Nephron (organoid): Measurements from ENCODE around the gene ADISSP.

Source experiments
- H3K27ac Mint-ChIP-seq, 3 experiments: 2 replicates each; pipeline ENCODE4 v1.8.0; 2020; ENCODE audit warnings: mixed read lengths in 3 of 3, mild to moderate bottlenecking in 2 of 3, moderate library complexity in 1 of 3
- H3K27me3 Mint-ChIP-seq: 2 replicates; pipeline ENCODE4 v1.8.0; 2021; ENCODE audit warnings: low read depth, mild to moderate bottlenecking, moderate library complexity, mixed read lengths
- H3K36me3 Mint-ChIP-seq: 2 replicates; pipeline ENCODE4 v1.8.0; 2020; ENCODE audit warnings: low read depth, mixed read lengths
- H3K4me1 Mint-ChIP-seq: 2 replicates; pipeline ENCODE4 v1.8.0; 2020; ENCODE audit warnings: mixed read lengths
- H3K4me3 Mint-ChIP-seq, 3 experiments: 2 replicates each; pipeline ENCODE4 v1.8.0; 2020; ENCODE audit warnings: mild to moderate bottlenecking in 3 of 3, mixed read lengths in 3 of 3, moderate library complexity in 2 of 3
- H3K9me3 Mint-ChIP-seq: 2 replicates; pipeline ENCODE4 v1.8.0; 2020; ENCODE audit warnings: mixed read lengths
- TF ChIP-seq, protein P1 (sequence below), 3 experiments: fragments of 200-600 bp; sonication (generic); IDR thresholded peaks; one replicate each; pipeline ENCODE4 v1.5.0; 2021; ENCODE audit warnings: antibody characterized with exemption in 3 of 3; ENCODE audit not compliant: unreplicated experiment in 3 of 3

Gene ADISSP

DNA sequence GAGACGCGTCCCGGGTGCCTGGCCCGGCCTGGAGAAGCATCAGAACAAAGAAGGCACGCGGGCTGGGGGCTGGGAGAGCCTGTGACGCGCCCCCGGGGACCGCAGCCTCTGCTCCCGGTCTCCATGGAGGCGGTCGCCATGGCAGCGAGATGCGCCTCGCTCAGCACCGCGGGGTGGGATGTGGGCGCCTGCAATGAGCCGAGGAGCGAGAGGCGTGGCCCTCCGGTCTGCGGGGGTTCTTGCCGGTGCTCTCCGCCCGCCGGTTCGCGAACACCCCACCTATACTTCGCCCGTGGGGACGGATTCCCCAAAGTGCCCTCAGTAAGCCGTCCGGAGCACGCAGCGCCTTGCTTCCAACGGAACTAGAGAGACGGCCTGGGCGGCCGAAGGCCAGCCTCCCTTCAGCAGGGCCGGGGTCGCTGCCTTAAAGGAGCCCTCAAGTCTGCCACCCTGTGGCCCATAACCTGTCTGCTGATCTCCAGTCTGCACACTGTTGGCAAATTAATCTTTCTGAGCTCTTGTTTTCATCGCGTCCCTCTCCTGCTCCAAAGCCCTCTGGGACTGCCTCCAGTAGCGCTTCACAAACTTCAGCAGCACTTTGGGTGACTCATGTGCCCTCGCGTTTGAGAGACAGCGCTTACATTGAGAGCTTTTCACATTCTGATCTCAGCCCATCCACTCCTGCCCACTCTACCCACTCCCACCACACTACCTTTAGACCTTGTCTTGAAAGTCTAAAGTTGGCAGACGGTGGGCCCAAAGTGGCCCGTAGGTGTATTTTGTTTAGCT is 983 bp upstream of the ADISSP start:
- TF ChIP-seq, protein P1, sequence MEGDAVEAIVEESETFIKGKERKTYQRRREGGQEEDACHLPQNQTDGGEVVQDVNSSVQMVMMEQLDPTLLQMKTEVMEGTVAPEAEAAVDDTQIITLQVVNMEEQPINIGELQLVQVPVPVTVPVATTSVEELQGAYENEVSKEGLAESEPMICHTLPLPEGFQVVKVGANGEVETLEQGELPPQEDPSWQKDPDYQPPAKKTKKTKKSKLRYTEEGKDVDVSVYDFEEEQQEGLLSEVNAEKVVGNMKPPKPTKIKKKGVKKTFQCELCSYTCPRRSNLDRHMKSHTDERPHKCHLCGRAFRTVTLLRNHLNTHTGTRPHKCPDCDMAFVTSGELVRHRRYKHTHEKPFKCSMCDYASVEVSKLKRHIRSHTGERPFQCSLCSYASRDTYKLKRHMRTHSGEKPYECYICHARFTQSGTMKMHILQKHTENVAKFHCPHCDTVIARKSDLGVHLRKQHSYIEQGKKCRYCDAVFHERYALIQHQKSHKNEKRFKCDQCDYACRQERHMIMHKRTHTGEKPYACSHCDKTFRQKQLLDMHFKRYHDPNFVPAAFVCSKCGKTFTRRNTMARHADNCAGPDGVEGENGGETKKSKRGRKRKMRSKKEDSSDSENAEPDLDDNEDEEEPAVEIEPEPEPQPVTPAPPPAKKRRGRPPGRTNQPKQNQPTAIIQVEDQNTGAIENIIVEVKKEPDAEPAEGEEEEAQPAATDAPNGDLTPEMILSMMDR (IDR thresholded peaks at IDR 0.05; ENCODE audit: unreplicated experiment in 3 of 3): peak; percentile 58 to 61 (median 60)
- Mint-ChIP-seq H3K4me1 (peaks cover 31% of the 10 kb centered on the region), H3K4me3 (peak overlapping the region; percentile 86 to 93 (median 92)), H3K9me3 (no peaks in the 10 kb centered on the region), H3K27ac (peak overlapping the region; percentile 90 to 95 (median 92)), H3K27me3 (no peaks in the 10 kb centered on the region), H3K36me3 (no peaks in the 10 kb centered on the region)

DNA sequence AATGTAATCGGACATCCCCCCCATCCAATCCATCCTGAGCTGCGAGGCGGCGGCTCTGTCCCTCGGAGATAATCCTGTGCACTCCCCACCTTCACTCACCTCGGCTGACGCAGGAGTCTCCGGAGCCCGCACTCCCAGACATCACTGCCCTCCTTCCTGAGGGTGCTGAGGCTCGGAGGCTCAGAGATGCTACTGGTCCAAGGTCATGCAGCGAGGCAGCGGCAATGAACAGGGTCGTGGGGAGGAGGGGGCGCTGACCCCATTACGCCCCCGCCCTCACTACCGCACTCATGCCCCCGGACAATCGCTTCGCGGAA is 485 bp downstream of the ADISSP start:
- H3K27me3 Mint-ChIP-seq: no peaks in the 10 kb centered on the region
- peak overlapping the region; percentile 83 to 92 (median 86) for H3K4me3 Mint-ChIP-seq
- no peaks in the 10 kb centered on the region for H3K9me3 Mint-ChIP-seq
- no peaks in the 10 kb centered on the region for H3K36me3 Mint-ChIP-seq
- H3K4me1 Mint-ChIP-seq: peaks cover 36% of the 10 kb centered on the region
- H3K27ac Mint-ChIP-seq: no peak overlapping the region
- TF ChIP-seq, protein P1 (IDR thresholded peaks at IDR 0.05; ENCODE audit: unreplicated experiment in 3 of 3): no peak

DNA sequence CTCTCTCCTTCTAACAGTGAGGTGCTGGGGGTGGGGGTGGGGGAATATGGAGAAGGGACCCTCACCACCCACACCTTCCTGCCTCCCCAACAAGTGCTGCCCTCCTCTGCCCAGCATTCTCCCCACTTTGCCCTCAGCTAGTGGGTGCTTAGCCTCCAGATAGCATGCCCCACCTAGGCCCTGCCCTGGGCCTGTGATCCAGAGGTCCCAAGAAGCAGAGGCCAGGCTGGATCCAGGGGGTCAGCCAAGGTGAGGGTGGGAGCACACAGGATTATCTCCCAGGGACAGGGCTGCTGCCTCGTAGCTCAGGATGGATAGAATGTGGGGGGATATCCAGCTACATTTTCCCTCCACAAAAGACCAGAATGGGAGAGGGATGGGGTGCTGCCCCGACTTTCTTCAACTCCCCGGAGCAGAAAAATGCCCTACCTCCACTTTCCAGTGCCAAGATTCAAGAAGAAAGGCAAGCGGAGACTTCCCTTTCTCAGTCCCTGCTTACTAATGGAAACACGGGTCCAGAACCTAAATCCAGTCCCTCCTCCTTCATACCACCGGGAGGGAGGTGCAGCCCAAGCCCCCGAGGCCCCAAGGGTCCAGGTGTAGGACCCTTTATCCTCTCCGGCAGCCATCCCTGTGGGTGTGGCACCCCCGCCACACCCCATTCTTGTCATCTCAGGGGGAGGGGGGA is 987 bp downstream of the ADISSP start:
- no peaks in the 10 kb centered on the region for H3K27me3 Mint-ChIP-seq
- peak overlapping the region in 2 of 3 experiments; percentile 87 to 95 for H3K27ac Mint-ChIP-seq
- no peaks in the 10 kb centered on the region for H3K36me3 Mint-ChIP-seq
- peaks cover 36% of the 10 kb centered on the region for H3K4me1 Mint-ChIP-seq
- TF ChIP-seq, protein P1 (IDR thresholded peaks at IDR 0.05; ENCODE audit: unreplicated experiment in 3 of 3): no peak
- no peaks in the 10 kb centered on the region for H3K9me3 Mint-ChIP-seq
- H3K4me3 Mint-ChIP-seq: peak overlapping the region; percentile 83 to 92 (median 86)

DNA sequence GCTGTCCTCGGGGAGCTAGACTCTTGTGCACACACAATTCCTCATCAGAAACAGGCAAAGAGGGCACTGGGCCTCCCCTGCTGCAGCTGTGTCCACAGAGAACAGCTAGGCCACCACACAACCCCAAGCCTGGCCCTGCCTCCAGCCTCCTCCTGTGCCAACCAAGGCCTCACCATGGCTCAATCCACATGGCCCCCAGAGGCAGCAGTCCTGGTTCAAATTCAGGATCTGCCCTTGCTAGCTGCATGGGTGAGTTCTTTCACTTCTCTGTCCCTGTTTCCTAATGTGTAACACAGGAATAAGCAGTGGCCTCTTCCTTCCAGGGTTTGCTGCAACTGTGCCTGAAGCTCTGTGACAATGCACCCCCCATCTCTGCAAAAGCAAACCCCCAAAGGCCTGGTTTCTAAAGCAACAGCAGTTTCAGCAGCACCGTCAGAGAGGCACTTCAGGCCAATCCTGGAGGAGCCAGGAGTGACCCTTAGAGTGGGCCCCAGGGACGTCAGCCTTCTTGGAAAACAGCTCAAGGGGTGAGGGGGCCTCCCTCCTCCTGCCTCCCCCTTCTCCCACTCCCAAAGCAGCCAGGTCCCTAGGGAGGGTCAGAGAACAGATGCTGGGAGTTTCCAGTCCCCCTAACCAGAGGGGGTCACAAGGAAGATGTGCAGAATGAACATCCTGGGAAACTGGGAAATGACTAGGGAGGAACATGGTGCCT is 2.2 kb downstream of the ADISSP start:
- TF ChIP-seq, protein P1 (IDR thresholded peaks at IDR 0.05; ENCODE audit: unreplicated experiment in 3 of 3): no peak
- no peaks in the 10 kb centered on the region for H3K27me3 Mint-ChIP-seq
- H3K36me3 Mint-ChIP-seq: no peaks in the 10 kb centered on the region
- H3K27ac Mint-ChIP-seq: peak overlapping the region; percentile 67 to 95 (median 87)
- H3K4me3 Mint-ChIP-seq: peak overlapping the region; percentile 83 to 92 (median 86)
- peaks cover 43% of the 10 kb centered on the region for H3K4me1 Mint-ChIP-seq
- no peaks in the 10 kb centered on the region for H3K9me3 Mint-ChIP-seq

DNA sequence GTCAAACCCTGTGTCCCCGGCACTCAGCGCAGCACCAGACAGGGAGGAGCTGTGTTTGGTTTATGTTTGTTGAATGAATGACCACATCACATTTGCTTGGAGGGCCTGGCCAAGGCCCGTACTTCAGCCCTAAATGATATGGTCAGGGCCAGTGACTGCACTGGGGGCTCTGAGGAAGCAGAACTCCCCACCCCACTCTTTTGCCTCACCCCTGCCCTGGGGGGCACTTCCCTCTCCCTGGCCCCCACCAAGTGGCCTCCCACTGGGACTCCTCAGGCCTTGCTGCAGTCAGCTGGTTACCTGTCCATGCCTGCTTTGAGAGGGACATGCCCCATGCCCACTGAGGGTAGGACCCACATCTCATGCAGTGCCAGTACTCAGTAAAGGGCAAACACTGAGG is 2.9 kb downstream of the ADISSP start:
- H3K9me3 Mint-ChIP-seq: no peaks in the 10 kb centered on the region
- no peaks in the 10 kb centered on the region for H3K27me3 Mint-ChIP-seq
- H3K4me3 Mint-ChIP-seq: peak overlapping the region in 1 of 3 experiments; percentile 34
- TF ChIP-seq, protein P1 (IDR thresholded peaks at IDR 0.05; ENCODE audit: unreplicated experiment in 3 of 3): no peak
- peak overlapping the region; percentile 35 to 95 (median 67) for H3K27ac Mint-ChIP-seq
- H3K36me3 Mint-ChIP-seq: peaks cover 3% of the 10 kb centered on the region
- peaks cover 47% of the 10 kb centered on the region for H3K4me1 Mint-ChIP-seq
